HG02981 (cell line): Measurements from ENCODE around the gene GFRA1.

Source experiments
- ATAC-seq: cut with Tn5 transposase; IDR thresholded peaks from one replicate; pipeline ENCODE4 v1.9.1; 2021; ENCODE audit warnings: mild to moderate bottlenecking, moderate library complexity; ENCODE audit not compliant: unreplicated experiment

Gene GFRA1

GRCh38 chr10:116201670-116202430, 71.2 kb downstream of the GFRA1 start:
- no peak for ATAC-seq

- ATAC-seq = no peak
Measured at GRCh38 chr10:116201011-116201410, 72.0 kb downstream of the GFRA1 start.

GRCh38 chr10:116198676-116199035, 74.3 kb downstream of the GFRA1 start:
- no peak for ATAC-seq

- ATAC-seq = no peak
Measured at GRCh38 chr10:116197946-116198675, 74.9 kb downstream of the GFRA1 start.

- no peak for ATAC-seq
Measured at GRCh38 chr10:116195583-116195982, 77.4 kb downstream of the GFRA1 start.

GRCh38 chr10:116195039-116195438, 78.0 kb downstream of the GFRA1 start:
- no peak for ATAC-seq

GRCh38 chr10:116194061-116194460, 78.9 kb downstream of the GFRA1 start:
- no peak for ATAC-seq

- ATAC-seq = no peak
Measured at GRCh38 chr10:116190883-116191282, 82.1 kb downstream of the GFRA1 start.

GRCh38 chr10:116186273-116186672, 86.7 kb downstream of the GFRA1 start:
- ATAC-seq = no peak

- no peak for ATAC-seq
Measured at GRCh38 chr10:116185199-116185867, 87.7 kb downstream of the GFRA1 start.

- ATAC-seq = no peak
Measured at GRCh38 chr10:116184512-116184794, 88.6 kb downstream of the GFRA1 start.

- ATAC-seq = no peak
Measured at GRCh38 chr10:116183733-116184511, 89.1 kb downstream of the GFRA1 start.

GRCh38 chr10:116182426-116182825, 90.6 kb downstream of the GFRA1 start:
- ATAC-seq = no peak

- ATAC-seq = no peak
Measured at GRCh38 chr10:116178086-116178605, 94.9 kb downstream of the GFRA1 start.

GRCh38 chr10:116175231-116175630, 97.8 kb downstream of the GFRA1 start:
- no peak for ATAC-seq

- no peak for ATAC-seq
Measured at GRCh38 chr10:116171505-116171904, 101.5 kb downstream of the GFRA1 start.

GRCh38 chr10:116170815-116171250, 102.2 kb downstream of the GFRA1 start:
- no peak for ATAC-seq

GRCh38 chr10:116169782-116170445, 103.1 kb downstream of the GFRA1 start:
- ATAC-seq = no peak

GRCh38 chr10:116168745-116169144, 104.3 kb downstream of the GFRA1 start:
- no peak for ATAC-seq

GRCh38 chr10:116168329-116168728, 104.7 kb downstream of the GFRA1 start:
- ATAC-seq = no peak
